ENCODE results near the gene MRPS24. TPM values are rescaled to one million over a fixed set of nuclear protein-coding genes. Genes with fewer than 3 reads are reported as not detected.

The MRPS24 gene
- total RNA-seq, 1 experiment from 2014 or later = 116 TPM

- no peak overlapping the region for H2AK5ac ChIP-seq (ENCODE audit: insufficient read length, low read length)
- H4K8ac ChIP-seq (replicated peaks; ENCODE audit: insufficient read length, low read depth, low read length) = no peak overlapping the region
- no peaks in the 10 kb centered on the region for H3K4me1 ChIP-seq (ENCODE audit: insufficient read depth, low read length)
- no peak for TF ChIP-seq CTCF (conservative IDR thresholded peaks at IDR 0.05)
- no peak overlapping the region for H3K4me2 ChIP-seq (ENCODE audit: insufficient read depth, insufficient read length, low read length)
- no peak overlapping the region for H2BK12ac ChIP-seq (ENCODE audit: insufficient read length, low read depth, low read length)
- WGBS (ENCODE audit: extremely low coverage, insufficient read length, low lambda C conversion rate) = no CpG with 5 or more reads among the region's 2 CpGs
- peaks cover 2 to 4% of the 10 kb centered on the region in 2 experiments; a peak in 2 of 4 replicates for H3K4me1 Mint-ChIP-seq
- no peak overlapping the region for H2BK120ac ChIP-seq (ENCODE audit: low read depth, low read length, poor library complexity, severe bottlenecking)
- H3K56ac ChIP-seq (ENCODE audit: insufficient read length, low read depth, low read length) = no peak overlapping the region
- no peak overlapping the region for H3K23ac ChIP-seq (ENCODE audit: insufficient read length, low read depth, low read length)
- H3K4me3 Mint-ChIP-seq = no peak overlapping the region
- no peaks in the 10 kb centered on the region for H3K79me1 ChIP-seq (ENCODE audit: insufficient read depth, low read depth, low read length, poor library complexity, severe bottlenecking)
- H3K79me2 ChIP-seq (ENCODE audit: insufficient read depth, low read length) = no peaks in the 10 kb centered on the region
- no peak overlapping the region; a peak in 1 of 7 replicates for H3K27ac Mint-ChIP-seq
- H3K27me3 Mint-ChIP-seq (ENCODE audit: low read depth) = no peaks in the 10 kb centered on the region
- no peak overlapping the region for H3T11ph ChIP-seq (ENCODE audit: low read length)
- no peaks in the 10 kb centered on the region; a peak in 2 of 5 replicates for H3K9me3 Mint-ChIP-seq
- H4K20me1 ChIP-seq (ENCODE audit: control insufficient read depth, insufficient read depth, insufficient read length) = no peaks in the 10 kb centered on the region
- no peak overlapping the region for H3K4ac ChIP-seq (ENCODE audit: low read depth, low read length)
- H3K27me3 ChIP-seq (ENCODE audit: insufficient read depth, low read length) = no peaks in the 10 kb centered on the region
- H2BK5ac ChIP-seq (ENCODE audit: insufficient read length, low read length) = no peak overlapping the region
- no peak overlapping the region for H2BK20ac ChIP-seq (ENCODE audit: low read depth, low read length, poor library complexity, severe bottlenecking)
- H3K27ac ChIP-seq (ENCODE audit: insufficient read length, low read depth, low read length) = no peak overlapping the region
- H3K36me3 Mint-ChIP-seq (ENCODE audit: insufficient read depth in 1 of 3, low read depth in 3 of 3) = no peaks in the 10 kb centered on the region; a peak in 2 of 7 replicates
- no peak for DNase-seq
- H3K23me2 ChIP-seq (ENCODE audit: insufficient read length, low read depth, low read length, poor library complexity, severe bottlenecking) = no peaks in the 10 kb centered on the region
- H2AFZ ChIP-seq (ENCODE audit: low read length) = no peak overlapping the region
- H3K14ac ChIP-seq (ENCODE audit: insufficient read depth, low read length) = no peak overlapping the region
- no peaks in the 10 kb centered on the region for H3K9me3 ChIP-seq (ENCODE audit: control insufficient read depth, low read depth, low read length)
- no peak overlapping the region for H3K18ac ChIP-seq (ENCODE audit: insufficient read length, low read depth, low read length)
- no peak overlapping the region for H3K9ac ChIP-seq (ENCODE audit: extremely low read depth, insufficient read length, low read length)
- H4K91ac ChIP-seq (ENCODE audit: insufficient read length, low read depth, low read length) = no peak overlapping the region
- no peak overlapping the region for H4K5ac ChIP-seq (ENCODE audit: insufficient read length, low read depth, low read length)
- H2BK15ac ChIP-seq (ENCODE audit: low read depth, low read length) = no peak overlapping the region
These were observed 20.3 kb downstream of the MRPS24 start for GRCh38 chr7:43849047-43849446.
